Liver (tissue), 9 donors: ENCODE results near the gene PRKCH. TPM values are rescaled to one million over a fixed set of nuclear protein-coding genes. Genes with fewer than 3 reads are reported as not detected.

Experiments
- DNase-seq: peaks from one replicate; pipeline ENCODE4 v3.0.0-alpha.2; 2017; ENCODE audit warnings: low spot score
- H3K27ac ChIP-seq, 2 donors: one replicate each; pipeline ENCODE4 v1.7.0; 2013; ENCODE audit warnings: inconsistent platforms in 2 of 2, low read length in 2 of 2, control low read depth in 1 of 2, low read depth in 1 of 2, mild to moderate bottlenecking in 1 of 2
- H3K27me3 ChIP-seq, 4 donors: one replicate each; pipeline versions ENCODE4 v1.6.1 to v1.7.0; 2013; ENCODE audit warnings: low read length in 3 of 4, inconsistent platforms in 1 of 4, mild to moderate bottlenecking in 1 of 4, moderate library complexity in 1 of 4; ENCODE audit not compliant: control insufficient read depth in 4 of 4, insufficient read depth in 4 of 4
- H3K36me3 ChIP-seq, 4 donors: one replicate each; pipeline versions ENCODE4 v1.6.1 to v1.7.0; 2013; ENCODE audit warnings: low read length in 3 of 4, mild to moderate bottlenecking in 3 of 4, low read depth in 1 of 4, moderate library complexity in 1 of 4; ENCODE audit not compliant: control insufficient read depth in 4 of 4, insufficient read depth in 3 of 4
- H3K4me1 ChIP-seq, 4 donors: one replicate each; pipeline versions ENCODE4 v1.6.1 to v1.7.0; 2013; ENCODE audit warnings: low read length in 3 of 4, mild to moderate bottlenecking in 3 of 4, moderate library complexity in 1 of 4; ENCODE audit not compliant: control insufficient read depth in 4 of 4, insufficient read depth in 4 of 4
- H3K4me3 ChIP-seq, 3 donors: one replicate each; pipeline versions ENCODE4 v1.6.1 to v1.7.0; 2013; ENCODE audit warnings: low read length in 3 of 3, control low read depth in 1 of 3, low read depth in 1 of 3, mild to moderate bottlenecking in 1 of 3
- H3K9ac ChIP-seq, 2 donors: one replicate each; pipeline ENCODE4 v1.7.0; 2013; ENCODE audit warnings: low read length in 2 of 2, mild to moderate bottlenecking in 2 of 2, moderate library complexity in 2 of 2, control low read depth in 1 of 2, low read depth in 1 of 2
- H3K9me3 ChIP-seq, 4 donors: one replicate each; pipeline versions ENCODE4 v1.6.1 to v1.7.0; 2013; ENCODE audit warnings: low read length in 3 of 4; ENCODE audit not compliant: control insufficient read depth in 4 of 4
- ATF3 ChIP-seq: IDR thresholded peaks from 2 replicates; pipeline ENCODE4 v1.6.1; 2016; ENCODE audit warnings: antibody characterized with exemption
- EGR1 ChIP-seq, 2 donors: IDR thresholded peaks; 2 replicates each; pipeline ENCODE4 v1.6.1; 2016 to 2018; ENCODE audit warnings: antibody characterized with exemption in 2 of 2, low read depth in 2 of 2
- FOXA1 ChIP-seq: IDR thresholded peaks from 2 replicates; pipeline ENCODE4 v1.6.1; 2016; ENCODE audit warnings: antibody characterized with exemption
- FOXA2 ChIP-seq: IDR thresholded peaks from 2 replicates; pipeline ENCODE4 v1.6.1; 2016; ENCODE audit warnings: antibody characterized with exemption
- GABPA ChIP-seq, 2 donors: IDR thresholded peaks in 1 of 2; conservative IDR thresholded peaks in 1 of 2; 2 replicates each; pipeline ENCODE4 v1.6.1; 2016; ENCODE audit warnings: antibody characterized with exemption in 2 of 2, mild to moderate bottlenecking in 1 of 2, moderate library complexity in 1 of 2
- HNF4A ChIP-seq, 2 donors: conservative IDR thresholded peaks; 2 replicates each; pipeline ENCODE4 v1.6.1; 2016; ENCODE audit warnings: antibody characterized with exemption in 2 of 2, mild to moderate bottlenecking in 2 of 2
- HNF4G ChIP-seq: IDR thresholded peaks from 2 replicates; pipeline ENCODE4 v1.6.1; 2016; ENCODE audit warnings: antibody characterized with exemption
- JUND ChIP-seq, 2 donors: IDR thresholded peaks; 2 replicates each; pipeline ENCODE4 v1.6.1; 2016; ENCODE audit warnings: antibody characterized with exemption in 2 of 2
- MAX ChIP-seq: IDR thresholded peaks from 2 replicates; pipeline ENCODE4 v1.6.1; 2016; ENCODE audit warnings: antibody characterized with exemption
- NR2F2 ChIP-seq: IDR thresholded peaks from 2 replicates; pipeline ENCODE4 v1.6.1; 2016; ENCODE audit warnings: antibody characterized with exemption
- RAD21 ChIP-seq, 2 donors: IDR thresholded peaks; 2 replicates each; pipeline ENCODE4 v1.6.1; 2016; ENCODE audit warnings: antibody characterized with exemption in 2 of 2, mild to moderate bottlenecking in 2 of 2
- REST ChIP-seq: IDR thresholded peaks from 2 replicates; pipeline ENCODE4 v1.6.1; 2016; ENCODE audit warnings: antibody characterized with exemption, mild to moderate bottlenecking
- RXRA ChIP-seq, 2 donors: IDR thresholded peaks; 2 replicates each; pipeline ENCODE4 v1.6.1; 2017 to 2018; ENCODE audit warnings: antibody characterized with exemption in 2 of 2, mild to moderate bottlenecking in 1 of 2
- SP1 ChIP-seq: IDR thresholded peaks from 2 replicates; pipeline ENCODE4 v1.6.1; 2018; ENCODE audit warnings: antibody characterized with exemption, mild to moderate bottlenecking
- TAF1 ChIP-seq: conservative IDR thresholded peaks from 2 replicates; pipeline ENCODE4 v1.6.1; 2016; ENCODE audit warnings: antibody characterized with exemption, mild to moderate bottlenecking
- YY1 ChIP-seq: IDR thresholded peaks from 2 replicates; pipeline ENCODE4 v1.6.1; 2016; ENCODE audit warnings: antibody characterized with exemption, mild to moderate bottlenecking
- whole genome bisulfite sequencing: extraction: QIAGEN DNeasy Blood & Tissue Kit; methylation state at CpG from one replicate; pipeline ENCODE4 v1.1.7; 2013; 5-methylcytosine and 5-hydroxymethylcytosine counted together
- polyA plus RNA-seq, 2 donors: library from polyadenylated mRNA; stranded (reverse) in 1 of 2; unstranded in 1 of 2; fragments of 200-250 nt in 1 of 2; fragments of >200 nt in 1 of 2; fragmentation: Nextera tagmentation in 1 of 2; extraction: Ambion mirVana in 1 of 2; gene quantifications; one replicate each; pipeline versions ENCODE4 v1.2.1 to v1.2.3, GENCODE V29; 2013 to 2015
- total RNA-seq, 2 donors: library from RNA; depleted of rRNA; stranded (reverse); fragments of >200 nt; gene quantifications; one replicate each; pipeline ENCODE4 v1.2.3, GENCODE V29; 2014
- TF ChIP-seq, protein P1 (sequence below): fragments of 150-350 bp; IDR thresholded peaks from 2 replicates; pipeline ENCODE4 v1.5.1; 2017; ENCODE audit warnings: improper control_type of control experiment, low read depth, low read length; ENCODE audit not compliant: missing input control
- TF ChIP-seq, protein P2 (sequence below): IDR thresholded peaks from 2 replicates; pipeline ENCODE4 v1.6.1; 2016; ENCODE audit warnings: antibody characterized with exemption
- donor health status: healthy.
- donor health status: healthy.
- donor health status: healthy.
- donor health status: healthy.
- donor health status: healthy.

PRKCH gene
- total and polyA plus RNA-seq, 4 donors = 3.9 to 13.7 (median 7.0) TPM

- TF ChIP-seq FOXA2 (no peak), ATF3 (no peak), EGR1 (IDR thresholded peaks at IDR 0.05; ENCODE audit: low read depth in 2 of 2) (no peak), RXRA (IDR thresholded peaks at IDR 0.05) (no peak), MAX (no peak), GABPA (IDR thresholded peaks at IDR 0.05 in 1 of 2, conservative IDR thresholded peaks at IDR 0.05 in 1 of 2) (no peak), NR2F2 (no peak), RAD21 (IDR thresholded peaks at IDR 0.05) (no peak), SP1 (no peak), HNF4G (no peak), JUND (IDR thresholded peaks at IDR 0.05) (no peak), REST (no peak), FOXA1 (no peak), TAF1 (no peak), HNF4A (conservative IDR thresholded peaks at IDR 0.05) (no peak), YY1 (no peak)
- TF ChIP-seq, protein P1, sequence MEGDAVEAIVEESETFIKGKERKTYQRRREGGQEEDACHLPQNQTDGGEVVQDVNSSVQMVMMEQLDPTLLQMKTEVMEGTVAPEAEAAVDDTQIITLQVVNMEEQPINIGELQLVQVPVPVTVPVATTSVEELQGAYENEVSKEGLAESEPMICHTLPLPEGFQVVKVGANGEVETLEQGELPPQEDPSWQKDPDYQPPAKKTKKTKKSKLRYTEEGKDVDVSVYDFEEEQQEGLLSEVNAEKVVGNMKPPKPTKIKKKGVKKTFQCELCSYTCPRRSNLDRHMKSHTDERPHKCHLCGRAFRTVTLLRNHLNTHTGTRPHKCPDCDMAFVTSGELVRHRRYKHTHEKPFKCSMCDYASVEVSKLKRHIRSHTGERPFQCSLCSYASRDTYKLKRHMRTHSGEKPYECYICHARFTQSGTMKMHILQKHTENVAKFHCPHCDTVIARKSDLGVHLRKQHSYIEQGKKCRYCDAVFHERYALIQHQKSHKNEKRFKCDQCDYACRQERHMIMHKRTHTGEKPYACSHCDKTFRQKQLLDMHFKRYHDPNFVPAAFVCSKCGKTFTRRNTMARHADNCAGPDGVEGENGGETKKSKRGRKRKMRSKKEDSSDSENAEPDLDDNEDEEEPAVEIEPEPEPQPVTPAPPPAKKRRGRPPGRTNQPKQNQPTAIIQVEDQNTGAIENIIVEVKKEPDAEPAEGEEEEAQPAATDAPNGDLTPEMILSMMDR = no peak
- TF ChIP-seq, protein P2, sequence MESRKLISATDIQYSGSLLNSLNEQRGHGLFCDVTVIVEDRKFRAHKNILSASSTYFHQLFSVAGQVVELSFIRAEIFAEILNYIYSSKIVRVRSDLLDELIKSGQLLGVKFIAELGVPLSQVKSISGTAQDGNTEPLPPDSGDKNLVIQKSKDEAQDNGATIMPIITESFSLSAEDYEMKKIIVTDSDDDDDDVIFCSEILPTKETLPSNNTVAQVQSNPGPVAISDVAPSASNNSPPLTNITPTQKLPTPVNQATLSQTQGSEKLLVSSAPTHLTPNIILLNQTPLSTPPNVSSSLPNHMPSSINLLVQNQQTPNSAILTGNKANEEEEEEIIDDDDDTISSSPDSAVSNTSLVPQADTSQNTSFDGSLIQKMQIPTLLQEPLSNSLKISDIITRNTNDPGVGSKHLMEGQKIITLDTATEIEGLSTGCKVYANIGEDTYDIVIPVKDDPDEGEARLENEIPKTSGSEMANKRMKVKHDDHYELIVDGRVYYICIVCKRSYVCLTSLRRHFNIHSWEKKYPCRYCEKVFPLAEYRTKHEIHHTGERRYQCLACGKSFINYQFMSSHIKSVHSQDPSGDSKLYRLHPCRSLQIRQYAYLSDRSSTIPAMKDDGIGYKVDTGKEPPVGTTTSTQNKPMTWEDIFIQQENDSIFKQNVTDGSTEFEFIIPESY = no peak
- Histone ChIP-seq H3K27ac (no peak overlapping the region), H3K4me1 (no peaks in the 10 kb centered on the region), H3K9ac (no peak overlapping the region), H3K27me3 (no peaks in the 10 kb centered on the region), H3K4me3 (no peak overlapping the region), H3K9me3 (no peaks in the 10 kb centered on the region), H3K36me3 (no peaks in the 10 kb centered on the region)
- 80% methylated on average over 1 of the region's 1 CpG for WGBS
- no peak for DNase-seq
These were observed 83.3 kb downstream of the PRKCH start for GRCh38 chr14:61404637-61405036.
